ENCODE data around the gene RBM38. TPM values are rescaled to one million over a fixed set of nuclear protein-coding genes. Genes with fewer than 3 reads are reported as not detected.

The RBM38 gene
- total RNA-seq, 1 donor = 8.2 TPM

GRCh38 chr20:57400231-57400701, 9.1 kb downstream of the RBM38 start:
- H3K4me3 ChIP-seq (ENCODE audit: low read depth, low read length) = no peak overlapping the region
- TF ChIP-seq CTCF (IDR thresholded peaks at IDR 0.05; ENCODE audit: insufficient read depth, low read depth, low read length) = no peak
- no peak for DNase-seq (ENCODE audit: low read depth)

- TF ChIP-seq CTCF (IDR thresholded peaks at IDR 0.05; ENCODE audit: insufficient read depth, low read depth, low read length) = no peak
- no peak overlapping the region for H3K4me3 ChIP-seq (ENCODE audit: low read depth, low read length)
- no peak for DNase-seq (ENCODE audit: low read depth)
Measured at GRCh38 chr20:57400821-57401564, 9.8 kb downstream of the RBM38 start.

GRCh38 chr20:57401565-57401918, 10.3 kb downstream of the RBM38 start:
- DNase-seq (ENCODE audit: low read depth) = no peak
- TF ChIP-seq CTCF (IDR thresholded peaks at IDR 0.05; ENCODE audit: insufficient read depth, low read depth, low read length) = no peak
- no peak overlapping the region for H3K4me3 ChIP-seq (ENCODE audit: low read depth, low read length)

- TF ChIP-seq CTCF (IDR thresholded peaks at IDR 0.05; ENCODE audit: insufficient read depth, low read depth, low read length) = no peak
- no peak for DNase-seq (ENCODE audit: low read depth)
- no peak overlapping the region for H3K4me3 ChIP-seq (ENCODE audit: low read depth, low read length)
Measured at GRCh38 chr20:57402206-57403125, 11.3 kb downstream of the RBM38 start.

GRCh38 chr20:57403216-57403615, 12.0 kb downstream of the RBM38 start:
- H3K4me3 ChIP-seq (ENCODE audit: low read depth, low read length) = no peak overlapping the region
- DNase-seq (ENCODE audit: low read depth) = no peak
- TF ChIP-seq CTCF (IDR thresholded peaks at IDR 0.05; ENCODE audit: insufficient read depth, low read depth, low read length) = no peak

- DNase-seq (ENCODE audit: low read depth) = no peak
- TF ChIP-seq CTCF (IDR thresholded peaks at IDR 0.05; ENCODE audit: insufficient read depth, low read depth, low read length) = no peak
- no peak overlapping the region for H3K4me3 ChIP-seq (ENCODE audit: low read depth, low read length)
Measured at GRCh38 chr20:57404006-57404405, 12.8 kb downstream of the RBM38 start.
